GM19023 (cell line): ENCODE measurements around the gene ROPN1L.
A peak's percentile ranks its signal among the peaks of the same experiment; 100 is the strongest.
"Not testable (repeated sequence)": the region's sequence is repeated elsewhere in the genome, so short reads cannot be mapped to it uniquely, and the experiment has no call there.

Experiments used
- ATAC-seq: cut with Tn5 transposase; IDR thresholded peaks from one replicate; pipeline ENCODE4 v1.9.1; 2021; ENCODE audit warnings: mild to moderate bottlenecking, moderate library complexity; ENCODE audit not compliant: unreplicated experiment

The ROPN1L gene

DNA sequence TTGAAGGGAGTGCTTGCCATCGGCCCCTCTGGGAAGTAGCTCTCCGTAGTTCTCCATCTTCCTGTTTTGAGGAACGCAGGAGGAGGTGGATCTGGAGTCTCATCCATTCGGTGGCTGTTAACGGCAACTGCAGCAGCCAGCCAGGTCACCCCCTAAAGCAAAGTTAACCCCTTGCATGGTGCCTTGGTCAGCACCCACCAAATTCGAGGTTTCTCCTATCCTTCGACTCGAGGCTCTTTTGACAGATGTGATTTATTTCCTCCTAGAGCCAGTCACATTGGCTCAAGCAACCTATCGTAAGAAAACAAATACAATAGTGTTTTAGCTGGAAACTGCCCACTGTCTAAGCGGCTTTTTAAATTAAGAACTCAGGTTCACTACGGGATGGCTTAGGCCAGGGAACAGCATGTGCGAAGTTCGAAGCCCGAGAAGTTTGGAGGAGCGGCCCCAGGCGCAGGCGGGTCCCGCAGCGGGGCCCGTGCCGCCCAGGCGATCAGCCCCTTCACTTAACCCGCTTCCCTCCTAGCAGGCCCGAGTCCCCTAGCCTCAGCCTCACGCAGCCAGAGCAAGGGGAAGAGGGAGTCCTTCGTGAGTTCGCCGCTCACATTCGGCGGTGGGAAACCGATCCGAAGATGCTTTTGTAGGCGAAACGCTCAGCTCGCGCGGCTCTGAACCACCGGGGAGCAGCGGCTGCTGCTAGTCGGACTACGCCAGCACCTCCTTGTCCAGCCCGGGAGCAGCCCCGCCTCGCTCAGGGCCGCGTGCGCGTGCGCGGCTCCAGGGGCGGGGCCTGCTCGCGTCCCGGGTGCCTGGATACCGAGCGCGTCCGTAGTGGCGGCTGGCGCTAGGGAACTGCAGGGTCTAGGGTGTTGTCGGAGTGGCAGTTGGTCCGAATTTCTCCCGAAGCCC, at the start of gene ROPN1L:
TSS of gene ROPN1L (plus strand) at position 797 of the 909 bp plus-strand sequence. CDS start 289 bp downstream, outside the sequence.
- peak; percentile 98 for ATAC-seq

DNA sequence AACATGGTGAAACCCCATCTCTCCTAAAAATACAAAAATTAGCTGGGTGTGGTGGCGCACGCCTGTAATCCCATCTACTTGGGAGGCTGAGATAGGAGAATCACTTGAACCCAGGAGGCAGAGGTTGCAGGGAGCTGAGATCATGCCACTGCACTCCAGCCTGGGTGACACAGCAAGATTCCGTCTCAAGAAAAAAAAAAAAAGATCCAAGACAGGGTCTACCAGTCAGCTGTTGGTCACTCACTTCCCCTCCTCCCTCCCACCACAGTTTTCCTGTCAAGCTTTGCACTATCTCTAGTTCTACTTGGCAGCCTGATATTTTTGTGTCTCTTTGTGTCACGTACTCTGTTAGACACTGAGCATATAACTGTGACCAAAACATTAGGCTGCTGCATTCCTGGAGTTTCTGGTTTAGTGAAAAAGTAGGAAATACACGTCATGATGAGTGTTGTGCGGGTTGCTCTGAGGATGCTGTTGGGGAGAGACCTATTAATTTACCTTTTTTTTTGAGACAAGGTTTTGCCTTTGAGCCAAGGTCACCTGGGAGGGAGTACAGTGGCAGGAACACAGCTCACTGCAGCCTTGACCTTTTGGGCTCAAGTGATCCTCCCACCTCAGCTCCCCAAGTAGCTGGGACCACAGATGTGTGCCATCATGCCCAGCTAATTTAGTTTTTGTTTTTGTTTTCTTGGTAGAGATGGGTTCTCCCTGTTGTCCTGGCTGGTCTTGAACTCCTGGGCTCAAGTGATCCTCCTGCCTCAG, 48.9 kb upstream of the ROPN1L start:
- not testable (repeated sequence) for ATAC-seq

- ATAC-seq: no peak
These were observed 48.2 kb upstream of the ROPN1L start for GRCh38 chr5:10393491-10393890.

- ATAC-seq: no peak
These were observed 45.1 kb upstream of the ROPN1L start for GRCh38 chr5:10396552-10396951.

GRCh38 chr5:10399839-10400238, 41.8 kb upstream of the ROPN1L start:
- ATAC-seq: no peak

DNA sequence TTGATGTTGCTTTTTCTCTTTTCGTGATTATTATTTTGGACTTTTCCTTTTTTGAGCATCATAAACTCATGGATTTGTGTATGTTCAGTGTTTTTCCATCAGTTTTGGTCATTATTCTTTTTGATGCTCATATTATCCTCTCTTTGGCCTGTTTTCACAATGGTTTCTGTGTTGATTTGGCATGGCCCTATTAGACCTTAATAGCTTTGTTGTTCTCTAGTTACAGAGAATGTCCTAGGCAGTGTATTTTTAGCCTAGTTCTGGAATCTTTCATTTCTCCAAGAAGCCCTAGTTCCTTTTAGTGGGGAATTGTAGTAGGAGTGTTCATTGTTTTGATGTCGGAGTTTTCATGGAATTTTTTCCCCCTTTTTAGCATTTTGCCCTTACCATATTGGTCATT, 41.3 kb upstream of the ROPN1L start:
- no peak for ATAC-seq

- no peak for ATAC-seq
These were observed 40.8 kb upstream of the ROPN1L start for GRCh38 chr5:10400831-10401230.

DNA sequence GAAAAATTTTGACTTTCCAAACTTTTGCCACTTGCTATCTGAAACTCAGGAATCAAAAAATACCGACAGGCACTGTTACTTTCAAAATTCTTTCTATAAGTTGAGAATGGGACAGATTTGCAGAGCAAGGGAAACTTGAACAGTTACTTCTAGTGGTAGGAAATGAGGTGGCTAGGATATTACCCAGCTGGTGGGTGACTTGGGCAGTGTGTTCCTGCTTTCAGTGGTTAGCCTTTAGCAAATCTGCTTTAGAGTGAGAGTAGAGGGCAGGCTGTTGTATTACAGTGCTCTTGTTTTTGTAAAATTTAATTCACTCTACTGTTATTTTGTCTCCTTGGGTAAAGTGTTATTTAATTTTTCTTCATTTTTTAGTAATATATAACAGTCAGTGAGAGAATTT, 40.2 kb upstream of the ROPN1L start:
- ATAC-seq: peak; percentile 76

DNA sequence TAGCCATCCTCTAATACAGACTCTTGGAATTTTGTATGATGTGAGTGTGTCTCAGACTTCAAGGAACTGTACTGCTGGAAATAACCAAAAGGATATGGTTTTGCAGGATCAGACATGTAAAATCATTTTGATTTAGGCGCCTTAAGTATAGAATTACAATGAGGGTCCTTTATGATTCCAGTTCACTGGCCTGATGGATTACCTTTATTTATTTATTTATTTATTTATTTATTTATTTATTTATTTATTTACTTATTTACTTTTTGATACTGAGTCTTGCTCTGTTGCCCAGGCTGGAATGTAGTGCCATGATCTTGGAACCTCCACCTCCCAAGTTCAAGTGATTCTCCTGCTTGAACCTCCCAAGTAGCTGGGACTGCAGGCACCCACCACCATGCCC, 37.9 kb upstream of the ROPN1L start:
- no peak for ATAC-seq

- no peak for ATAC-seq
These were observed 35.0 kb upstream of the ROPN1L start for GRCh38 chr5:10406651-10407050.

GRCh38 chr5:10409504-10409903, 32.2 kb upstream of the ROPN1L start:
- no peak for ATAC-seq

DNA sequence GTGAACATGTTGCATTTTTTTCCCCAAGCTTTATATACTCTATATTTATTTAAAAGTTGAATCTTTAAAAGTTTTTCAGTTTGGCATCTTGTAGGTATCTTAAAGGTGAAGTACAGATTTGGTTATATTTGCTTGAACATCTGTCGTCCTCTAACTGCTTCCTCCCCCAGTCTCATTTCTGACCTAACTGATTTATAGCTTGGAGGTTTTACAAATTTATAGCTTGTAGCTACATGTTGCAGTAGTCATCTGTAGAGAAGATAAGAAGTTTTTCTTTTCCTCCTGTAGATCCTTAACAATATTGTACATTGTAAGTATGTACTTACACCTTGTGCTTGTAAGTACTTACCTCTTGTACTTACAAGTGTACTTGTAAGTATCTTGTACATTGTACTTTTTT, 31.0 kb upstream of the ROPN1L start:
- ATAC-seq: no peak

- ATAC-seq: no peak
These were observed 30.3 kb upstream of the ROPN1L start for GRCh38 chr5:10411336-10411735.

GRCh38 chr5:10416868-10417267, 24.8 kb upstream of the ROPN1L start:
- no peak for ATAC-seq

- ATAC-seq: peak; percentile 79
These were observed 22.9 kb upstream of the ROPN1L start for GRCh38 chr5:10418654-10419345.

DNA sequence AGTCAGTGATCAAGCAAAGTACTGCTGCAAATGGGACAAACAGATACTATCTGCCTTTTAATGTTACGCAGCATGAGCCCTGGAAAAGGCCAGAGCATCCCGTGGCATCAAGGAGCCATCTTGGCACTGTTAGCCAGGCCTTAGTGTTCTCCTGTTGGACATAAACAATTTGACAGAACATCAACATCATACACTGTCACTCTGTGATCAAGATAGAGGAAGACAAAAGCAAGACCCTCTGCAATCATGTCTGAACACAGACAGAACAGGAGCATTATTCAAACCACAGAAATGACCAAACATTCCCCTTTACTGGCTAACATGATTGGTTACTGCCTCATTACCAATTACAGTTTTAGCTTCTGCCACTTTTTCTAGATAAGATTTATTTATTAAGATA, 21.2 kb upstream of the ROPN1L start:
- ATAC-seq: no peak

- ATAC-seq: no peak
These were observed 20.7 kb upstream of the ROPN1L start for GRCh38 chr5:10420932-10421331.

DNA sequence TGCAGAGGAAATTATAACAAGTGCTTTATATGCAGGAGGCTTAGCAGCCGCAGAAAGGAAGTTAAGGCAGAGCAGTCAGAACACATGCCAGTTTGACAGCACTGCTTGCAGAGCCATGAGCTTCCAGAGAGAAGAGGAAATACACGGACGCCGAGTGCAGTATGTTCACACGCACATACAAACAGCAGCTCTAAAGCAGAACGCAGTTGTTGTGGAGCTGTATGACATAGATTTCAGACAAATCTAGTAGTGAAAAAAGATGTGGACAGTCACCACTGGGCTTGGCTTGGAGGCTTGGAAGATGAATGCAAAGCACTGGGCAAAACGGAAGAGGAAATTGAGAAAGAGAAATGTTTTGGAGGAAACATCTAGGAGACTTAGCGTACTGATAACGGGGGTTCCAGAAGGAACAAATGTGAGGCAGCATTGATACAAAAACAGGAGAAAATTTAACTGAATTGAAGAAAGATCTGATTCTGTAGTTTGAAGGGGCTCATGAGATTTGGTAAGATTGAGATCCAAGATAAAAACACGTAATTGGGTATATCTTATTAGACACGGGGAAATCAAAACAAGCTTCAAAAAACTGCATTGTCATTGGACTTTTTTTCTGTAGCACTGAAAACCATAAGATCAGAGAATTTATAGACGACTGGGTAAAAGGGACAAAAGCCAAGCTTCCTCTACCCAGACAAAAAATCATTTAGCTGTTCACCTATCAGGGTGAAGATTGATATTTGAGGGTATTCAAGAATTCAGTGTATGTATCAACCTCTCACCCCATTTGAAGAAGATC, 19.6 kb upstream of the ROPN1L start:
- no peak for ATAC-seq

DNA sequence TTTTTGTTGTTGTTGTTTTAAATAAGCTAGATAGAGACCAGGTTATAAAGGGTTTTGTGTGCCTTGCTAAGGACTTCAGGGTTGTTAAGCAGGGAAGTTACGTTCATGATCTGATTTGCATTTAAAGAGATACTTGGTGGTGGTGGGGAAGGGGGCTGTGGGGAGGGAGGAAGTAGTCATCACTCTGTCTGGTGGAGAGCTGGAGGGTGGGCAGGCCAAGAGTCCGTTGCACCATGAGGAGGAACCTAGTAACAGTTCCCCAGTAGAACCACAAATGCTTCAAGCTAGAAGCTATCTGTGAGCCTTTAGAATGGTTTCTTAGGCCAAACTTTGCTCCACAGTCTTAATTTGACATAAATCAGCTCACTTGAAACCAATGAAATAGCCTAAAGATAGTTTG, 18.7 kb upstream of the ROPN1L start:
- ATAC-seq: no peak

DNA sequence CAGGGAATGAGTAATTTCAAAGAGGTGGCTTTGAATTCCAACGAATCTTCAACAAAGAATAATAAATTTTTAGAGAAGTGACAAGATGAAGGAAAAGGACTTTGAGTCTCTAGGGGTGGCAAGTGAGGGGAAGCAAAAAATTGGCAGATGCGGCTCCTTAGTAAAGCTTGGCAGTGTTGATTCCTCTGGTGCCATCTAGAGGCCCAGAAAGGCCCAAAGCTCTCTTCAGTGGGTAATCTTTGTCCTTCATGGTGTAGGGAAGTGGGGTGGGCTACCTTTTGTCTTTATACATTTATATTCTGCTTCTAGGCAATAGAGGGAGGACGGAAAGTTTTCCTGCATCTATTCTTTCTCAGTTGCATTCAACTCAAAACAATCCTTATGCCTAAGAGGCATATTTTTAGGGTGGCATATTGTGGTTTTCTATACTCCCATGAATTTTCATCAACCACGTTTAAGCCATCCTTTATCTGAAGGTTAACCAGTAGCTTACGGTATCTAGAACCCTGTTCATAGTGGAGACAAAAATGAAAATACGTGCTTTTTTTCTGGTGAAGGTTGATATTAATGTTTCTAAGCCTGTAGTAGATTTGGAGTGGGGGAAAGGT, 17.5 kb upstream of the ROPN1L start:
- ATAC-seq: no peak
